SK-N-SH (cell line): ENCODE data around the gene KLHL33. TPM values are rescaled to one million over a fixed set of nuclear protein-coding genes. Genes with fewer than 3 reads are reported as not detected.

Source experiments
- CTCF ChIA-PET: fragments of 300-600, 350-600 bp; formaldehyde crosslinking; extraction: SDS; loops from one replicate; lab custom pipeline; 2021; lab: Yijun Ruan, JAX
- POLR2A ChIA-PET: fragments of 350-600 bp; sonication (Branson Sonifier 250); formaldehyde crosslinking; extraction: SDS; loops from one replicate; lab custom pipeline; 2020; ENCODE audit warnings: antibody characterized with exemption, inconsistent platforms; lab: Yijun Ruan, JAX
- DNase-seq: peaks from one replicate; pipeline ENCODE4 v3.0.0; 2012
- H2AFZ ChIP-seq: fragments of 200-600 bp; sonication (generic); 2 replicates; pipeline ENCODE4 v1.8.1; 2016; ENCODE audit warnings: antibody characterized with exemption, mild to moderate bottlenecking, low read depth
- H3F3A ChIP-seq: fragments of 200-600 bp; sonication (generic); replicated peaks from 2 replicates; pipeline ENCODE3; 2016; ENCODE audit warnings: antibody characterized with exemption, mild to moderate bottlenecking; ENCODE audit not compliant: insufficient read depth
- H3K27ac ChIP-seq, 2 experiments: fragments of 200-500 bp in 1 of 2; fragments of 200-600 bp in 1 of 2; sonication (Bioruptor generic) in 1 of 2; sonication (generic), shearing (Covaris generic) in 1 of 2; 2 replicates each; pipeline versions ENCODE4 v1.5.1 to v1.6.1; 2014 to 2016; ENCODE audit warnings: low read depth in 2 of 2, inconsistent platforms in 1 of 2, low read length in 1 of 2, mild to moderate bottlenecking in 1 of 2, mixed read lengths in 1 of 2
- H3K27me3 ChIP-seq: fragments of 200-600 bp; sonication (generic), shearing (Covaris generic); 2 replicates; pipeline ENCODE4 v1.6.1; 2016; ENCODE audit warnings: mixed run types; ENCODE audit not compliant: insufficient read depth
- H3K36me3 ChIP-seq, 2 experiments: fragments of 200-500 bp in 1 of 2; fragments of 200-600 bp in 1 of 2; sonication (Bioruptor generic) in 1 of 2; sonication (generic) in 1 of 2; replicated peaks in 1 of 2; 2 replicates each; pipeline versions ENCODE3 to v1.5.1; 2014 to 2016; ENCODE audit warnings: low read length in 1 of 2, mild to moderate bottlenecking in 1 of 2; ENCODE audit not compliant: insufficient read depth in 2 of 2, control insufficient read depth in 1 of 2
- H3K4me1 ChIP-seq, 2 experiments: fragments of 200-500 bp in 1 of 2; fragments of 200-600 bp in 1 of 2; sonication (Bioruptor generic) in 1 of 2; sonication (generic), shearing (Covaris generic) in 1 of 2; 2 replicates each; pipeline versions ENCODE4 v1.5.1 to v1.6.1; 2014 to 2016; ENCODE audit warnings: low read depth in 1 of 2, low read length in 1 of 2, mixed run types in 1 of 2; ENCODE audit not compliant: insufficient read depth in 2 of 2, control insufficient read depth in 1 of 2
- H3K4me2 ChIP-seq: fragments of 200-600 bp; sonication (generic), shearing (Covaris generic); 2 replicates; pipeline ENCODE4 v1.6.1; 2017; ENCODE audit warnings: mixed run types
- H3K4me3 ChIP-seq, 2 experiments: fragments of 200-500 bp in 1 of 2; fragments of 200-600 bp in 1 of 2; sonication (Bioruptor generic) in 1 of 2; sonication (generic), shearing (Covaris generic) in 1 of 2; 2 replicates each; pipeline versions ENCODE4 v1.5.1 to v1.8.1; 2014 to 2016; ENCODE audit warnings: low read depth in 2 of 2, inconsistent platforms in 1 of 2, low read length in 1 of 2, mild to moderate bottlenecking in 1 of 2, mixed read lengths in 1 of 2, moderate library complexity in 1 of 2
- H3K79me2 ChIP-seq: fragments of 200-600 bp; sonication (generic); 2 replicates; pipeline ENCODE4 v1.8.1; 2017; ENCODE audit warnings: mild to moderate bottlenecking; ENCODE audit not compliant: insufficient read depth
- H3K9ac ChIP-seq: fragments of 200-600 bp; sonication (generic); 2 replicates; pipeline ENCODE4 v1.6.1; 2017; ENCODE audit warnings: mixed run types
- H3K9me2 ChIP-seq: fragments of 200-600 bp; sonication (generic); 2 replicates; pipeline ENCODE4 v1.6.1; 2017; ENCODE audit warnings: mixed run types
- H3K9me3 ChIP-seq: fragments of 200-600 bp; sonication (generic); 2 replicates; pipeline ENCODE4 v1.6.1; 2017; ENCODE audit warnings: mixed run types, mild to moderate bottlenecking, moderate library complexity
- H4K20me1 ChIP-seq: fragments of 200-600 bp; sonication (generic); 2 replicates; pipeline ENCODE4 v1.6.1; 2017; ENCODE audit warnings: mild to moderate bottlenecking, mixed run types; ENCODE audit not compliant: insufficient read depth
- CHD2 ChIP-seq: fragments of 150-350 bp; IDR thresholded peaks from 2 replicates; pipeline ENCODE4 v1.6.1; 2018; ENCODE audit warnings: low read length; ENCODE audit not compliant: partially characterized antibody
- EP300 ChIP-seq, 2 experiments: IDR thresholded peaks; 2 replicates each; pipeline versions ENCODE4 v1.4.0 to v1.6.1; 2012; ENCODE audit warnings: borderline replicate concordance in 1 of 2, low read depth in 1 of 2, low read length in 1 of 2
- FOXJ3 ChIP-seq: sonication (generic); formaldehyde crosslinking; IDR thresholded peaks from 2 replicates; pipeline ENCODE4 v1.5.1; 2020; ENCODE audit warnings: mild to moderate bottlenecking, missing genetic modification reagents
- GATA2 ChIP-seq: sonication (generic); formaldehyde crosslinking; IDR thresholded peaks from 2 replicates; pipeline ENCODE4 v1.5.0; 2020; ENCODE audit warnings: mild to moderate bottlenecking, missing genetic modification reagents
- MEF2A ChIP-seq: IDR thresholded peaks from 2 replicates; pipeline ENCODE4 v1.4.0; 2012; ENCODE audit warnings: low read depth, borderline replicate concordance
- MXI1 ChIP-seq: IDR thresholded peaks from 2 replicates; pipeline ENCODE4 v1.6.1; 2012; ENCODE audit warnings: mild to moderate bottlenecking, low read depth, low read length, improper control_type of control experiment
- NFIC ChIP-seq: IDR thresholded peaks from 2 replicates; pipeline ENCODE4 v1.4.0; 2012; ENCODE audit warnings: borderline replicate concordance
- NRF1 ChIP-seq: IDR thresholded peaks from 2 replicates; pipeline ENCODE4 v1.6.1; 2012; ENCODE audit warnings: low read depth, mild to moderate bottlenecking, low read length
- RFX5 ChIP-seq: IDR thresholded peaks from 2 replicates; pipeline ENCODE4 v1.6.1; 2012; ENCODE audit warnings: mild to moderate bottlenecking, improper control_type of control experiment, low read length
- RXRA ChIP-seq: IDR thresholded peaks from 2 replicates; pipeline ENCODE4 v1.4.0; 2012; ENCODE audit warnings: low read depth, mild to moderate bottlenecking, borderline replicate concordance
- WGBS: methylation state at CpG from one replicate; pipeline ENCODE4 v1.1.6; 2017; ENCODE audit warnings: low lambda C conversion rate; 5-methylcytosine and 5-hydroxymethylcytosine counted together
- polyA plus RNA-seq, 3 experiments: library from polyadenylated mRNA; depleted of rRNA; stranded (reverse); fragments of >200 nt; gene quantifications; 2 replicates each; pipeline ENCODE4 v1.2.3, GENCODE V29; 2012
- TF ChIP-seq, protein P1 (sequence below): IDR thresholded peaks from 2 replicates; pipeline ENCODE4 v1.4.0; 2012; ENCODE audit warnings: low read depth, borderline replicate concordance
- TF ChIP-seq, protein P2 (sequence below): IDR thresholded peaks from 2 replicates; pipeline ENCODE4 v1.6.1; 2012; ENCODE audit warnings: mild to moderate bottlenecking, low read depth, low read length, moderate library complexity
- TF ChIP-seq, protein P3 (sequence below): fragments of 150-350 bp; IDR thresholded peaks from 2 replicates; pipeline ENCODE4 v1.6.1; 2016; ENCODE audit warnings: mild to moderate bottlenecking, low read depth, low read length
- TF ChIP-seq, protein P4 (sequence below): IDR thresholded peaks from 2 replicates; pipeline ENCODE4 v1.4.0; 2012; ENCODE audit warnings: low read depth

The KLHL33 gene
- polyA plus RNA-seq, 1 of the 3 experiments (the other 2 are of a cell fraction), result not detected

DNA sequence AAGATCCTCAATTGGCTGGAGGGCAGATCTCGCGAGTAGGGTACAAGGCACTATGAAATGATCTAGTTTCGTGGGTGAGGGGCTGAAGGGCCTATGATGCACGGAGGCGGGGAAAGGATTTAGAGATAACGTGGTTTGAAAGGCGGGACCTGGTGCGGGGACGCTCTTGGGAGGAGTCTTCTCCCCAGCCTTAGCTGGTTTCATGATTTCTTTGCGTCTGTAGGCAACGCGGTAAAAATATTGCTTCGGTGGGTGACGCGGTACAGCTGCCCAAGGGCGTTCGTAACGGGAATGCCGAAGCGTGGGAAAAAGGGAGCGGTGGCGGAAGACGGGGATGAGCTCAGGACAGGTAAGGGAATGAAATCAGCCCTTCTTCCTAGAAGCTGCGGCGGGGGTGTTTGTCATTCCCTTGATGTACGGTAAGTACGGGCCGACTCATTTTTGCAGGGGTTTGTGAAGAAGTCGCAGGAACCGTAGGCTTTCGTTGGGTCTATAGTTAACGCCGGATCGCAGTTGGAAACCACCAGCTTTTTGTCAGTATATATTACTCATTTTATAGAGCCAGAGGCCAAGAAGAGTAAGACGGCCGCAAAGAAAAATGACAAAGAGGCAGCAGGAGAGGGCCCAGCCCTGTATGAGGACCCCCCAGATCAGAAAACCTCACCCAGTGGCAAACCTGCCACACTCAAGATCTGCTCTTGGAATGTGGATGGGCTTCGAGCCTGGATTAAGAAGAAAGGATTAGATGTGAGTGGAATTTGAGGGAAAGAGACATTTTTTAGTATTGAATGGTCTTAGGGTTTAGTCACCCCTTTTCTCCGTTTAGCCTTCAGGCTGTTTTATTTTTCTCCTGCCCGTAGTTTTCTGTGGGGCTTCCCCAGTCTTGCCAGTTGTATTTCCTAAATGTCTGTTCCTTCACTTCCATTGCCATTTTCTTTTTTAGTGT lies 19.7 kb upstream of the KLHL33 start:
- peaks cover 60% of the 10 kb centered on the region for H3K79me2 ChIP-seq
- WGBS, result 3% methylated on average over 36 of the region's 39 CpGs

More for the DNA sequence above, 19.7 kb upstream of the KLHL33 start:
- H3K4me2 ChIP-seq, result peak overlapping the region; percentile 96
- H3K27me3 ChIP-seq, result no peaks in the 10 kb centered on the region
- peak; percentile 80 for DNase-seq
- H3F3A ChIP-seq, result peaks cover 17% of the 10 kb centered on the region
- H3K9me2 ChIP-seq, result no peaks in the 10 kb centered on the region
- peak overlapping the region; percentile 92 for H3K9ac ChIP-seq
- peaks cover 13 to 14% of the 10 kb centered on the region in 2 experiments; a peak in 3 of 4 replicates for H3K4me1 ChIP-seq
- no peaks in the 10 kb centered on the region for H4K20me1 ChIP-seq
- H3K4me3 ChIP-seq, result peak overlapping the region; percentile 92
- H3K9me3 ChIP-seq, result no peaks in the 10 kb centered on the region
- ChIA-PET POLR2A (interaction anchor here (0.7 to 3.0 kb wide), 11 partner anchors 8 to 226 kb away, joined by 3 to 35 read pairs (median 4); partner anchors contain the start of genes CCNB1IP1, PARP2, PNP and TEP1), CTCF (interaction anchor here (0.8 to 2.7 kb wide), 6 partner anchors 14 to 155 kb away, joined by 3 to 7 read pairs (median 4); partner anchors contain the start of gene PNP)
- peaks cover 47 to 61% of the 10 kb centered on the region in 2 experiments for H3K36me3 ChIP-seq
- H3K27ac ChIP-seq, result peak overlapping the region; percentile 92 to 96
- peak overlapping the region; percentile 82; the same call in 1 of the 2 replicates for H2AFZ ChIP-seq
- TF ChIP-seq MEF2A, result no peak
- TF ChIP-seq, protein P1, sequence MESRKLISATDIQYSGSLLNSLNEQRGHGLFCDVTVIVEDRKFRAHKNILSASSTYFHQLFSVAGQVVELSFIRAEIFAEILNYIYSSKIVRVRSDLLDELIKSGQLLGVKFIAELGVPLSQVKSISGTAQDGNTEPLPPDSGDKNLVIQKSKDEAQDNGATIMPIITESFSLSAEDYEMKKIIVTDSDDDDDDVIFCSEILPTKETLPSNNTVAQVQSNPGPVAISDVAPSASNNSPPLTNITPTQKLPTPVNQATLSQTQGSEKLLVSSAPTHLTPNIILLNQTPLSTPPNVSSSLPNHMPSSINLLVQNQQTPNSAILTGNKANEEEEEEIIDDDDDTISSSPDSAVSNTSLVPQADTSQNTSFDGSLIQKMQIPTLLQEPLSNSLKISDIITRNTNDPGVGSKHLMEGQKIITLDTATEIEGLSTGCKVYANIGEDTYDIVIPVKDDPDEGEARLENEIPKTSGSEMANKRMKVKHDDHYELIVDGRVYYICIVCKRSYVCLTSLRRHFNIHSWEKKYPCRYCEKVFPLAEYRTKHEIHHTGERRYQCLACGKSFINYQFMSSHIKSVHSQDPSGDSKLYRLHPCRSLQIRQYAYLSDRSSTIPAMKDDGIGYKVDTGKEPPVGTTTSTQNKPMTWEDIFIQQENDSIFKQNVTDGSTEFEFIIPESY, result 0 out of 2 replicates have a peak, but pooled peaks have one; percentile 30
- 0 out of 2 replicates have a peak, but pooled peaks have one; percentile 12 for TF ChIP-seq MXI1
- TF ChIP-seq, protein P2, sequence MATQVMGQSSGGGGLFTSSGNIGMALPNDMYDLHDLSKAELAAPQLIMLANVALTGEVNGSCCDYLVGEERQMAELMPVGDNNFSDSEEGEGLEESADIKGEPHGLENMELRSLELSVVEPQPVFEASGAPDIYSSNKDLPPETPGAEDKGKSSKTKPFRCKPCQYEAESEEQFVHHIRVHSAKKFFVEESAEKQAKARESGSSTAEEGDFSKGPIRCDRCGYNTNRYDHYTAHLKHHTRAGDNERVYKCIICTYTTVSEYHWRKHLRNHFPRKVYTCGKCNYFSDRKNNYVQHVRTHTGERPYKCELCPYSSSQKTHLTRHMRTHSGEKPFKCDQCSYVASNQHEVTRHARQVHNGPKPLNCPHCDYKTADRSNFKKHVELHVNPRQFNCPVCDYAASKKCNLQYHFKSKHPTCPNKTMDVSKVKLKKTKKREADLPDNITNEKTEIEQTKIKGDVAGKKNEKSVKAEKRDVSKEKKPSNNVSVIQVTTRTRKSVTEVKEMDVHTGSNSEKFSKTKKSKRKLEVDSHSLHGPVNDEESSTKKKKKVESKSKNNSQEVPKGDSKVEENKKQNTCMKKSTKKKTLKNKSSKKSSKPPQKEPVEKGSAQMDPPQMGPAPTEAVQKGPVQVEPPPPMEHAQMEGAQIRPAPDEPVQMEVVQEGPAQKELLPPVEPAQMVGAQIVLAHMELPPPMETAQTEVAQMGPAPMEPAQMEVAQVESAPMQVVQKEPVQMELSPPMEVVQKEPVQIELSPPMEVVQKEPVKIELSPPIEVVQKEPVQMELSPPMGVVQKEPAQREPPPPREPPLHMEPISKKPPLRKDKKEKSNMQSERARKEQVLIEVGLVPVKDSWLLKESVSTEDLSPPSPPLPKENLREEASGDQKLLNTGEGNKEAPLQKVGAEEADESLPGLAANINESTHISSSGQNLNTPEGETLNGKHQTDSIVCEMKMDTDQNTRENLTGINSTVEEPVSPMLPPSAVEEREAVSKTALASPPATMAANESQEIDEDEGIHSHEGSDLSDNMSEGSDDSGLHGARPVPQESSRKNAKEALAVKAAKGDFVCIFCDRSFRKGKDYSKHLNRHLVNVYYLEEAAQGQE, result no peak
- TF ChIP-seq, protein P3, sequence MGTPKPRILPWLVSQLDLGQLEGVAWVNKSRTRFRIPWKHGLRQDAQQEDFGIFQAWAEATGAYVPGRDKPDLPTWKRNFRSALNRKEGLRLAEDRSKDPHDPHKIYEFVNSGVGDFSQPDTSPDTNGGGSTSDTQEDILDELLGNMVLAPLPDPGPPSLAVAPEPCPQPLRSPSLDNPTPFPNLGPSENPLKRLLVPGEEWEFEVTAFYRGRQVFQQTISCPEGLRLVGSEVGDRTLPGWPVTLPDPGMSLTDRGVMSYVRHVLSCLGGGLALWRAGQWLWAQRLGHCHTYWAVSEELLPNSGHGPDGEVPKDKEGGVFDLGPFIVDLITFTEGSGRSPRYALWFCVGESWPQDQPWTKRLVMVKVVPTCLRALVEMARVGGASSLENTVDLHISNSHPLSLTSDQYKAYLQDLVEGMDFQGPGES, result no peak
- peak; percentile 77 for TF ChIP-seq GATA2 (CRISPR knock-in tag)
- TF ChIP-seq RFX5, result no peak
- TF ChIP-seq NFIC, result no peak
- peak; percentile 94 for TF ChIP-seq CHD2
- no peak for TF ChIP-seq RXRA
- TF ChIP-seq, protein P4, sequence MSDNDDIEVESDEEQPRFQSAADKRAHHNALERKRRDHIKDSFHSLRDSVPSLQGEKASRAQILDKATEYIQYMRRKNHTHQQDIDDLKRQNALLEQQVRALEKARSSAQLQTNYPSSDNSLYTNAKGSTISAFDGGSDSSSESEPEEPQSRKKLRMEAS, result no peak
- TF ChIP-seq NRF1, result no peak
- TF ChIP-seq EP300 (IDR thresholded peaks at IDR 0.05; ENCODE audit: borderline replicate concordance in 1 of 2, low read depth in 1 of 2, low read length in 1 of 2), result no peak
- no peak for TF ChIP-seq FOXJ3 (CRISPR knock-in tag)
